Mesenchymal stem cell (in vitro differentiated cells and primary cell): ENCODE measurements around the gene CPLX1.

Experiments
- DNase-seq: peaks from one replicate; pipeline ENCODE4 v3.0.0-alpha.2; 2013
- H2AFZ ChIP-seq: one replicate; pipeline ENCODE4 v1.6.1; 2013; ENCODE audit warnings: low read depth, mild to moderate bottlenecking, control low read depth, inconsistent platforms, low read length, moderate library complexity
- H2AK5ac ChIP-seq: 2 replicates; pipeline ENCODE4 v1.6.1; 2013; ENCODE audit warnings: low read length, moderate library complexity, mild to moderate bottlenecking, inconsistent platforms; ENCODE audit not compliant: severe bottlenecking
- H2BK120ac ChIP-seq: one replicate; pipeline ENCODE4 v1.6.1; 2013; ENCODE audit warnings: low read depth, mild to moderate bottlenecking, inconsistent platforms, low read length, moderate library complexity
- H2BK12ac ChIP-seq, 2 experiments: one replicate each; pipeline ENCODE4 v1.6.1; 2013; ENCODE audit warnings: inconsistent platforms in 2 of 2, low read length in 2 of 2, mild to moderate bottlenecking in 2 of 2, moderate library complexity in 2 of 2, control low read depth in 1 of 2
- H2BK15ac ChIP-seq: one replicate; pipeline ENCODE4 v1.6.1; 2013; ENCODE audit warnings: mild to moderate bottlenecking, low read depth, inconsistent platforms; ENCODE audit not compliant: poor library complexity, severe bottlenecking
- H2BK5ac ChIP-seq: 2 replicates; pipeline ENCODE4 v1.6.1; 2013; ENCODE audit warnings: low read depth, mild to moderate bottlenecking, low read length, control low read depth, inconsistent platforms; ENCODE audit not compliant: poor library complexity, severe bottlenecking
- H3K14ac ChIP-seq, 2 experiments: one replicate each; pipeline ENCODE4 v1.6.1; 2013; ENCODE audit warnings: inconsistent platforms in 2 of 2, low read length in 2 of 2, control low read depth in 1 of 2, mild to moderate bottlenecking in 1 of 2, moderate library complexity in 1 of 2
- H3K18ac ChIP-seq, 2 experiments: one replicate each; pipeline ENCODE4 v1.6.1; 2013; ENCODE audit warnings: inconsistent platforms in 2 of 2, low read length in 2 of 2, control low read depth in 1 of 2, low read depth in 1 of 2, mild to moderate bottlenecking in 1 of 2
- H3K23ac ChIP-seq, 2 experiments: one replicate each; pipeline ENCODE4 v1.6.1; 2013; ENCODE audit warnings: inconsistent platforms in 2 of 2, low read length in 2 of 2, mild to moderate bottlenecking in 2 of 2, moderate library complexity in 2 of 2, control low read depth in 1 of 2
- H3K27ac ChIP-seq: 2 replicates; pipeline ENCODE4 v1.5.1; 2013; ENCODE audit warnings: mild to moderate bottlenecking, moderate library complexity, low read length, control low read depth, inconsistent platforms; ENCODE audit not compliant: poor library complexity, severe bottlenecking
- H3K27me3 ChIP-seq, 2 experiments: 2 replicates each; pipeline versions ENCODE4 v1.6.1 to v1.7.0; 2013; ENCODE audit warnings: low read length in 2 of 2, mild to moderate bottlenecking in 2 of 2, moderate library complexity in 2 of 2, control low read depth in 1 of 2, inconsistent platforms in 1 of 2; ENCODE audit not compliant: control insufficient read depth in 1 of 2, insufficient read depth in 1 of 2
- H3K36me3 ChIP-seq, 2 experiments: 2 replicates each; pipeline versions ENCODE4 v1.6.1 to v1.7.0; 2013; ENCODE audit warnings: low read length in 2 of 2, control low read depth in 1 of 2, inconsistent platforms in 1 of 2, low read depth in 1 of 2, mild to moderate bottlenecking in 1 of 2; ENCODE audit not compliant: insufficient read depth in 2 of 2, control insufficient read depth in 1 of 2
- H3K4ac ChIP-seq, 2 experiments: one replicate each; pipeline ENCODE4 v1.6.1; 2013; ENCODE audit warnings: inconsistent platforms in 2 of 2, low read length in 2 of 2, mild to moderate bottlenecking in 2 of 2, moderate library complexity in 2 of 2, control low read depth in 1 of 2, low read depth in 1 of 2
- H3K4me1 ChIP-seq: 2 replicates; pipeline ENCODE4 v1.6.1; 2013; ENCODE audit warnings: low read depth, low read length, control low read depth; ENCODE audit not compliant: control insufficient read depth, insufficient read depth
- H3K4me2 ChIP-seq: 2 replicates; pipeline ENCODE4 v1.6.1; 2013; ENCODE audit warnings: low read length, mild to moderate bottlenecking, inconsistent platforms; ENCODE audit not compliant: poor library complexity, severe bottlenecking
- H3K4me3 ChIP-seq, 2 experiments: 2 replicates each; pipeline versions ENCODE4 v1.5.1 to v1.7.0; 2013; ENCODE audit warnings: low read length in 2 of 2, mild to moderate bottlenecking in 2 of 2, control low read depth in 1 of 2, low read depth in 1 of 2; ENCODE audit not compliant: insufficient read depth in 1 of 2
- H3K79me1 ChIP-seq: replicated peaks from 2 replicates; pipeline ENCODE4 v1.6.1; 2013; ENCODE audit warnings: mild to moderate bottlenecking, control low read depth, low read length, inconsistent platforms; ENCODE audit not compliant: poor library complexity, severe bottlenecking
- H3K9ac ChIP-seq: 2 replicates; pipeline ENCODE4 v1.7.0; 2013; ENCODE audit warnings: mild to moderate bottlenecking, low read length, moderate library complexity
- H3K9me3 ChIP-seq: 2 replicates; pipeline ENCODE4 v1.7.0; 2013; ENCODE audit warnings: mild to moderate bottlenecking, low read length; ENCODE audit not compliant: control insufficient read depth
- H4K8ac ChIP-seq: one replicate; pipeline ENCODE4 v1.6.1; 2013; ENCODE audit warnings: inconsistent platforms, mild to moderate bottlenecking, low read length, moderate library complexity
- H4K91ac ChIP-seq: one replicate; pipeline ENCODE4 v1.6.1; 2013; ENCODE audit warnings: mild to moderate bottlenecking, low read length, inconsistent platforms
- WGBS: methylation state at CpG from one replicate; pipeline ENCODE4 v1.1.7; 2013; ENCODE audit warnings: mixed read lengths; 5-methylcytosine and 5-hydroxymethylcytosine counted together

CPLX1 gene

DNA sequence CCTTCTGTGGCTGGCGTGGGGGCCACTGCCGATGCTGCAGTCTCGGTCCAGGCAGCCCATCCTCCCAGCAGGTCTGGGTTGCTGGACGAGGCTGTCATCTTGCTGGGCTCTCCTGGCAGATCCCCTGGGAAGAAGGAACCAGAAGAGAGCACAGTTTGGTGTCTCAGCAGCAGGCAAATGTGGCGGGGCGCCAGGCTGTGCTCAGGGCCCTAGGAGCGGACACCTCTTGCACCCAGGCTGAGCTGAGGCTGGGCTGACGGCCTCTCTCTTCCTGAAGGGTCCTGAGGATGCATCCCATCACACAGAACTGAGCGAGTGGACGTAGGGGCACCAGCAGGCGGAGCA lies 39.2 kb upstream of the CPLX1 start:
- no peak overlapping the region for H2AK5ac ChIP-seq
- H3K9ac ChIP-seq = no peak overlapping the region
- H3K18ac ChIP-seq = no peak overlapping the region
- no peak overlapping the region for H2AFZ ChIP-seq
- H4K8ac ChIP-seq = no peak overlapping the region
- H3K4me1 ChIP-seq = peaks cover 35% of the 10 kb centered on the region
- peaks cover 89 to 95% of the 10 kb centered on the region in 2 experiments for H3K36me3 ChIP-seq
- no peak overlapping the region for H2BK15ac ChIP-seq
- no peak overlapping the region for H3K4ac ChIP-seq
- H3K79me1 ChIP-seq = peaks cover 22% of the 10 kb centered on the region
- H2BK120ac ChIP-seq = no peak overlapping the region
- H3K4me2 ChIP-seq = no peak overlapping the region
- WGBS = 97% methylated on average over 10 of the region's 11 CpGs
- H3K27ac ChIP-seq = no peak overlapping the region
- no peak overlapping the region for H2BK5ac ChIP-seq
- no peak overlapping the region for H4K91ac ChIP-seq
- no peak overlapping the region for H3K23ac ChIP-seq
- H3K14ac ChIP-seq = no peak overlapping the region
- no peak for DNase-seq
- no peaks in the 10 kb centered on the region for H3K27me3 ChIP-seq
- peaks cover 6% of the 10 kb centered on the region for H3K9me3 ChIP-seq
- H3K4me3 ChIP-seq = no peak overlapping the region
- no peak overlapping the region for H2BK12ac ChIP-seq

- no peak overlapping the region for H3K27ac ChIP-seq
- DNase-seq = no peak
- peaks cover 24% of the 10 kb centered on the region for H3K79me1 ChIP-seq
- no peak overlapping the region for H2AK5ac ChIP-seq
- peaks cover 87 to 94% of the 10 kb centered on the region in 2 experiments for H3K36me3 ChIP-seq
- no peak overlapping the region for H3K4ac ChIP-seq
- no peak overlapping the region for H3K4me3 ChIP-seq
- H3K4me1 ChIP-seq = peaks cover 32% of the 10 kb centered on the region
- no peak overlapping the region for H3K9ac ChIP-seq
- H3K18ac ChIP-seq = no peak overlapping the region
- no peak overlapping the region for H4K91ac ChIP-seq
- H2BK12ac ChIP-seq = no peak overlapping the region
- peaks cover 6% of the 10 kb centered on the region for H3K9me3 ChIP-seq
- H2BK5ac ChIP-seq = no peak overlapping the region
- no peak overlapping the region for H3K4me2 ChIP-seq
- no peaks in the 10 kb centered on the region for H3K27me3 ChIP-seq
- no peak overlapping the region for H2AFZ ChIP-seq
- 97% methylated on average over 42 of the region's 42 CpGs for WGBS
- H4K8ac ChIP-seq = no peak overlapping the region
- no peak overlapping the region for H3K14ac ChIP-seq
- H2BK120ac ChIP-seq = no peak overlapping the region
- H2BK15ac ChIP-seq = no peak overlapping the region
- H3K23ac ChIP-seq = no peak overlapping the region
These were observed 38.7 kb upstream of the CPLX1 start for GRCh38 chr4:864456-865120.

- peaks cover 3% of the 10 kb centered on the region for H3K4me1 ChIP-seq
- no peak overlapping the region for H2BK5ac ChIP-seq
- H2BK12ac ChIP-seq = no peak overlapping the region
- 99% methylated on average over 21 of the region's 21 CpGs for WGBS
- no peak overlapping the region for H3K4me3 ChIP-seq
- peaks cover 83 to 94% of the 10 kb centered on the region in 2 experiments for H3K36me3 ChIP-seq
- no peak for DNase-seq
- H3K27ac ChIP-seq = no peak overlapping the region
- no peak overlapping the region for H3K9ac ChIP-seq
- H3K79me1 ChIP-seq = peaks cover 31% of the 10 kb centered on the region
- H4K91ac ChIP-seq = no peak overlapping the region
- no peak overlapping the region for H2BK120ac ChIP-seq
- no peak overlapping the region for H3K14ac ChIP-seq
- no peak overlapping the region for H2AFZ ChIP-seq
- no peak overlapping the region for H2AK5ac ChIP-seq
- H4K8ac ChIP-seq = no peak overlapping the region
- H3K4ac ChIP-seq = no peak overlapping the region
- H3K23ac ChIP-seq = no peak overlapping the region
- peaks cover 6% of the 10 kb centered on the region for H3K9me3 ChIP-seq
- no peaks in the 10 kb centered on the region for H3K27me3 ChIP-seq
- no peak overlapping the region for H3K4me2 ChIP-seq
- no peak overlapping the region for H2BK15ac ChIP-seq
- no peak overlapping the region for H3K18ac ChIP-seq
These were observed 34.6 kb upstream of the CPLX1 start for GRCh38 chr4:860561-860960.

- no peaks in the 10 kb centered on the region for H3K27me3 ChIP-seq
- no peak overlapping the region for H3K27ac ChIP-seq
- no peak overlapping the region for H3K4ac ChIP-seq
- no peak overlapping the region for H3K23ac ChIP-seq
- H3K4me3 ChIP-seq = no peak overlapping the region
- H3K9ac ChIP-seq = no peak overlapping the region
- H4K8ac ChIP-seq = no peak overlapping the region
- no peak overlapping the region for H2AK5ac ChIP-seq
- WGBS = 96% methylated on average over 13 of the region's 13 CpGs
- H3K9me3 ChIP-seq = peaks cover 6% of the 10 kb centered on the region
- no peak overlapping the region for H2BK15ac ChIP-seq
- peaks cover 3% of the 10 kb centered on the region for H3K4me1 ChIP-seq
- H2BK120ac ChIP-seq = no peak overlapping the region
- no peak overlapping the region for H3K14ac ChIP-seq
- H2BK5ac ChIP-seq = no peak overlapping the region
- DNase-seq = no peak
- H3K4me2 ChIP-seq = no peak overlapping the region
- no peak overlapping the region for H2BK12ac ChIP-seq
- no peak overlapping the region for H3K18ac ChIP-seq
- peaks cover 27% of the 10 kb centered on the region for H3K79me1 ChIP-seq
- H3K36me3 ChIP-seq = peaks cover 77 to 90% of the 10 kb centered on the region in 2 experiments
- no peak overlapping the region for H4K91ac ChIP-seq
- H2AFZ ChIP-seq = no peak overlapping the region
These were observed 33.6 kb upstream of the CPLX1 start for GRCh38 chr4:859496-859895.
